Hepatocyte (in vitro differentiated cells): ENCODE data around the gene WDR54. TPM values are rescaled to one million over a fixed set of nuclear protein-coding genes. Genes with fewer than 3 reads are reported as not detected.

Experiments used
- DNase-seq: peaks from one replicate; pipeline ENCODE4 v3.0.0-alpha.2; 2016; ENCODE audit warnings: low spot score
- H2AFZ ChIP-seq: fragments of 200-600 bp; sonication (generic); 2 replicates; pipeline ENCODE4 v1.6.0; 2016; ENCODE audit warnings: antibody characterized with exemption, mild to moderate bottlenecking
- H3K27ac ChIP-seq: fragments of 200-600 bp; sonication (generic); 2 replicates; pipeline ENCODE4 v1.5.1; 2016; ENCODE audit warnings: mild to moderate bottlenecking
- H3K27me3 ChIP-seq: fragments of 200-600 bp; sonication (generic); 2 replicates; pipeline ENCODE4 v1.6.1; 2016
- H3K36me3 ChIP-seq: fragments of 200-600 bp; sonication (generic); replicated peaks from 2 replicates; pipeline ENCODE4 v1.5.1; 2016; ENCODE audit warnings: low read depth; ENCODE audit not compliant: insufficient read depth
- H3K4me1 ChIP-seq: fragments of 200-600 bp; sonication (generic); 2 replicates; pipeline ENCODE4 v1.5.1; 2016; ENCODE audit warnings: mild to moderate bottlenecking, moderate library complexity; ENCODE audit not compliant: insufficient read depth
- H3K4me2 ChIP-seq: fragments of 200-600 bp; sonication (generic); 2 replicates; pipeline ENCODE4 v1.6.0; 2016
- H3K4me3 ChIP-seq: fragments of 200-600 bp; sonication (generic); 2 replicates; pipeline ENCODE4 v1.5.1; 2016; ENCODE audit warnings: mild to moderate bottlenecking
- H3K79me2 ChIP-seq: fragments of 200-600 bp; sonication (generic); 2 replicates; pipeline ENCODE4 v1.6.0; 2017; ENCODE audit warnings: mild to moderate bottlenecking
- H3K9me2 ChIP-seq: fragments of 200-600 bp; sonication (generic); replicated peaks from 2 replicates; pipeline ENCODE4 v1.6.0; 2017; ENCODE audit warnings: mild to moderate bottlenecking; ENCODE audit not compliant: insufficient read depth
- H3K9me3 ChIP-seq: fragments of 200-600 bp; sonication (generic); 2 replicates; pipeline ENCODE4 v1.5.1; 2016; ENCODE audit warnings: low read depth, mild to moderate bottlenecking
- H4K20me1 ChIP-seq: fragments of 200-600 bp; sonication (generic); 2 replicates; pipeline ENCODE4 v1.6.0; 2016; ENCODE audit warnings: mild to moderate bottlenecking; ENCODE audit not compliant: insufficient read depth, poor library complexity, severe bottlenecking
- CTCF ChIP-seq: fragments of 200-600 bp; sonication (generic); IDR thresholded peaks from 2 replicates; pipeline ENCODE4 v1.5.1; 2016; ENCODE audit warnings: antibody characterized with exemption, mild to moderate bottlenecking; ENCODE audit not compliant: poor library complexity
- EZH2 ChIP-seq: fragments of 200-600 bp; sonication (generic); IDR thresholded peaks from 2 replicates; pipeline ENCODE4 v1.6.1; 2016; ENCODE audit warnings: antibody characterized with exemption, mild to moderate bottlenecking, borderline replicate concordance
- EZH2phosphoT487 ChIP-seq: fragments of 200-600 bp; sonication (generic); IDR thresholded peaks from one replicate; pipeline ENCODE4 v1.6.1; 2018; ENCODE audit warnings: antibody characterized with exemption, mild to moderate bottlenecking, low read depth, moderate library complexity; ENCODE audit not compliant: unreplicated experiment, severe bottlenecking
- WGBS: methylation state at CpG from one replicate; pipeline ENCODE4 v1.1.6; 2016; ENCODE audit warnings: low lambda C conversion rate; ENCODE audit errors: missing lambda C conversion rate; 5-methylcytosine and 5-hydroxymethylcytosine counted together
- polyA plus RNA-seq: library from polyadenylated mRNA; unstranded; fragments of >200 nt; fragmentation: Nextera tagmentation; extraction: Ambion mirVana; gene quantifications from 2 replicates; pipeline ENCODE4 v1.2.1, GENCODE V29; 2016
- total RNA-seq: library from RNA; depleted of rRNA; stranded (reverse); fragments of >200 nt; gene quantifications from 2 replicates; pipeline ENCODE4 v1.2.3, GENCODE V29; 2014

The WDR54 gene
- total and polyA plus RNA-seq, 2 experiments from 2014 or later = 6.2 to 22.6 TPM

GRCh38 chr2:74429487-74430451 lies 8.2 kb downstream of the WDR54 start:
- peaks cover 16% of the 10 kb centered on the region for H3K4me1 ChIP-seq

GRCh38 chr2:74430502-74430901 lies 9.0 kb downstream of the WDR54 start:
- WGBS = 94% methylated on average over 11 of the region's 11 CpGs

More at GRCh38 chr2:74429487-74430451, 8.2 kb downstream of the WDR54 start:
- TF ChIP-seq EZH2 (no peak), EZH2phosphoT487 (no peak), CTCF (no peak)
- Histone ChIP-seq H3K27me3 (no peaks in the 10 kb centered on the region), H3K27ac (peak overlapping the region; percentile 69), H3K4me3 (no peak overlapping the region), H3K9me2 (no peaks in the 10 kb centered on the region), H3K36me3 (no peaks in the 10 kb centered on the region), H3K9me3 (no peaks in the 10 kb centered on the region), H3K4me2 (no peak overlapping the region), H3K79me2 (peaks cover 29% of the 10 kb centered on the region), H4K20me1 (peaks cover 12% of the 10 kb centered on the region), H2AFZ (no peak overlapping the region)
- DNase-seq = peak; percentile 54
- 85% methylated on average over 18 of the region's 18 CpGs for WGBS

GRCh38 chr2:74436111-74436805 lies 14.7 kb downstream of the WDR54 start:
- no peak overlapping the region for H3K4me2 ChIP-seq
- 98% methylated on average over 43 of the region's 43 CpGs for WGBS

More at GRCh38 chr2:74430502-74430901, 9.0 kb downstream of the WDR54 start:
- Histone ChIP-seq H3K4me1 (peaks cover 16% of the 10 kb centered on the region), H3K9me3 (no peaks in the 10 kb centered on the region), H3K27me3 (no peaks in the 10 kb centered on the region), H3K9me2 (no peaks in the 10 kb centered on the region), H3K36me3 (no peaks in the 10 kb centered on the region), H3K4me3 (no peak overlapping the region), H3K4me2 (no peak overlapping the region), H3K27ac (peak overlapping the region; percentile 69), H2AFZ (no peak overlapping the region), H4K20me1 (peaks cover 14% of the 10 kb centered on the region), H3K79me2 (peaks cover 37% of the 10 kb centered on the region)
- DNase-seq = no peak
- TF ChIP-seq EZH2 (no peak), EZH2phosphoT487 (no peak), CTCF (no peak)

More at GRCh38 chr2:74436111-74436805, 14.7 kb downstream of the WDR54 start:
- no peak for DNase-seq
- Histone ChIP-seq H2AFZ (no peak overlapping the region), H3K27me3 (no peaks in the 10 kb centered on the region), H3K4me1 (peaks cover 16% of the 10 kb centered on the region), H3K9me3 (no peaks in the 10 kb centered on the region), H3K27ac (no peak overlapping the region), H4K20me1 (peaks cover 46% of the 10 kb centered on the region), H3K36me3 (no peaks in the 10 kb centered on the region), H3K79me2 (peaks cover 80% of the 10 kb centered on the region), H3K4me3 (no peak overlapping the region), H3K9me2 (no peaks in the 10 kb centered on the region)
- no peak for TF ChIP-seq EZH2phosphoT487
- TF ChIP-seq CTCF = no peak
- TF ChIP-seq EZH2 = no peak
